ENCODE results near the gene TMEM26.

TMEM26 gene

DNA sequence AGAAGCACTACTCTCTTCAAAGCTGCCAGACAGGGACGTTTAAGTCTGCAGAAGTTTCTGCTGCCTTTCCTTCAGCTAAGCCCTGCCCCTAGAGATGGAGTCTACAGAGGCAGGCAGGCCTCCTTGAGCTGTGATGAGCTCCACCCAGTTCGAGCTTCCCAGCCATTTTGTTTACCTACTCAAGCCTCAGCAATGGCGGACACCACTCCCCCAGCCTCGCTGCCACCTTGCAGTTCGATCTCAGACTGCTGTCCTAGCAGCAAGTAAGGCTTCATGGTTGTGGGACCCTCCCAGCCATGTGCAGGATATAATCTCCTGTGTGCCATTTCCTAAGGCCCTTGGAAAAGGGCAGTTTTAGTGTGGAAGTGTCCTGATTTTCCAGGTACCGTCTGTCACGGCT, 74.3 kb downstream of the TMEM26 start:
- H3K4me1 ChIP-seq (ENCODE audit: insufficient read depth, low read length), result no peaks in the 10 kb centered on the region
- no peaks in the 10 kb centered on the region for H3K9me3 ChIP-seq (ENCODE audit: low read length)
- H3K36me3 ChIP-seq (ENCODE audit: insufficient read depth, low read length), result no peaks in the 10 kb centered on the region
- H2AFZ ChIP-seq (ENCODE audit: low read depth, low read length), result no peak overlapping the region
- H3K4me3 ChIP-seq (ENCODE audit: low read length), result no peak overlapping the region
- no peaks in the 10 kb centered on the region for H3K27me3 ChIP-seq (ENCODE audit: insufficient read depth, low read length)

DNA sequence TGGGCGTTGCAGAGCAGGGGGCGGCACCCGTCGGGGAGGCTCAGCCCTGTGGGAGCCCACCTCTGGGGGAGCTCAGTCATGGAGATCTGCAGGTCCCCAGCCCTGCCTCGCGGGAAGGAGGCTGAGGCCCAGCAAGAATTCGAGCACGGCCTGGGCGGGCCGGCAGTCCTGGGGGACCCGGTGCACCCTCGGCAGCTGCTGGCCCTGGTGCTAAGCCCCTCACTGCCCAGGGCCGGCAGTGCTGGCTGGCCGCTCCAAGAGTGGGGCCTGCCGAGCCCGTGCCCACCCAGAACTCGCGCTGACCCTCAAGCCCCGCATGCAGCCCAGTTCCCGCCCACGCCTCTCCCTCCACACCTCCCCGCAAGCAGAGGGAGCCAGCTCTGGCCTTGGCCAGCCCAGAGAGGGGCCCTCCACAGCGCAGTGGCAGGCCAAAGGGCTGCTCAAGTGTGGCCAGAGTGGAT, 76.2 kb downstream of the TMEM26 start:
- Histone ChIP-seq H3K9me3 (ENCODE audit: low read length) (no peaks in the 10 kb centered on the region), H3K36me3 (ENCODE audit: insufficient read depth, low read length) (no peaks in the 10 kb centered on the region), H3K27me3 (ENCODE audit: insufficient read depth, low read length) (no peaks in the 10 kb centered on the region), H2AFZ (ENCODE audit: low read depth, low read length) (no peak overlapping the region), H3K4me1 (ENCODE audit: insufficient read depth, low read length) (no peaks in the 10 kb centered on the region), H3K4me3 (ENCODE audit: low read length) (no peak overlapping the region)

DNA sequence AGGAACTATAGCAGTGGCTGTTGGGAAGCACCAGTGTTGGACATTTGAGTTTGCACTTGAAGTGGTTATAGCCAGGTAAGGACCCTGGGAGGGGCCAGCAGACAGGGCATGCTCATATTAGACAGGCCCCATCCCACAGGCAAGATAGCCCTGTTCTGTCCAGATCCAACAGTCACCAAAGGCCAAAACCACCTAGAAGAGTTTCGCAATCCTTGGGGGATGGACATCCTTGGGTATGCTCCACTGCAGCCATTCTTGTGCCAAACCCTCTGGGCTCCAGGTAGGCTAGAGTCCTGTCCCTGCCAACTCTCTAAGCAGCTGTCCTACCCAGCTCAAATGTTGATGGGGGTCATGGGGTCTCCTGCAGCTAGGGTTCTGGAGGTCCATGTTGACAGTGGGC, 76.8 kb downstream of the TMEM26 start:
- Histone ChIP-seq H3K4me3 (ENCODE audit: low read length) (no peak overlapping the region), H3K36me3 (ENCODE audit: insufficient read depth, low read length) (no peaks in the 10 kb centered on the region), H3K9me3 (ENCODE audit: low read length) (no peaks in the 10 kb centered on the region), H3K4me1 (ENCODE audit: insufficient read depth, low read length) (no peaks in the 10 kb centered on the region), H2AFZ (ENCODE audit: low read depth, low read length) (no peak overlapping the region), H3K27me3 (ENCODE audit: insufficient read depth, low read length) (no peaks in the 10 kb centered on the region)

DNA sequence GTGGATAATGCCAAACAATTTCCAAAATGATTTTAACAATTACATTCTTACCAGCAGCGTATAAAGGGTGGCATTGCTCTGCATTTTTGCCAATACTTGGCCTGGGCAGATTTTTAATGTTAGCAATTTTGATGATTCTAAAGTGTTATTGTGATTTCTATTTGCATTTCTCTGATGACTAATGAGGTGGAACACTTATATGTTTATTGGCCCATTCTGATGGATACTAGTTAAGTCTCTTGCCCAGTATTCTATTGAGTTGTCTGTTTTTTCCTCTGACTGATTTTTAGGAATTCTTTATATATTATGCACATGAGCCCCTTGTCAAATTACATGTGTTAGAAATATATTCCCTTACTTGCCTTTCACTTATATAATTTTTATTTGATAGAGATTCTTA, 86.8 kb downstream of the TMEM26 start:
- Histone ChIP-seq H3K9me3 (ENCODE audit: low read length) (no peaks in the 10 kb centered on the region), H3K4me1 (ENCODE audit: insufficient read depth, low read length) (no peaks in the 10 kb centered on the region), H3K4me3 (ENCODE audit: low read length) (no peak overlapping the region), H3K27me3 (ENCODE audit: insufficient read depth, low read length) (no peaks in the 10 kb centered on the region), H2AFZ (ENCODE audit: low read depth, low read length) (no peak overlapping the region), H3K36me3 (ENCODE audit: insufficient read depth, low read length) (no peaks in the 10 kb centered on the region)

DNA sequence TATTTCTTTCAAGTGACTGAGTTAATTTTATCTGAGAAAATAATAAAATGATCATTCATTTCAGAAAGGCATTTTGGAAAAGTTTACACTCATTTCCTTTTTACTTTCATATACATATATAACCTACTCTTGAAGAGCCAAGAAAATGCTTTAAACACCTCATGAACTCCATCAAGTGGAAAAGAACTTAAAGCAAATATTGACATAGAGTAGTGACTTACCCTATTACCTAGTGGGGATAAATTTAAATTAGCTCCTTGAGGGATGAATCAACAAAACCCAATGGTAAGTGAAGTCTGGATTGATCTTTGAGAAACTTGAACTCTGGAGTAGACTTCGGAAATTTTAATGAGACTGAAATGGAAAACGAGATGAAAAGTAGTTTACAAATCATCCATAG, 88.6 kb downstream of the TMEM26 start:
- no peaks in the 10 kb centered on the region for H3K36me3 ChIP-seq (ENCODE audit: insufficient read depth, low read length)
- no peak overlapping the region for H2AFZ ChIP-seq (ENCODE audit: low read depth, low read length)
- H3K9me3 ChIP-seq (ENCODE audit: low read length), result no peaks in the 10 kb centered on the region
- no peaks in the 10 kb centered on the region for H3K4me1 ChIP-seq (ENCODE audit: insufficient read depth, low read length)
- no peaks in the 10 kb centered on the region for H3K27me3 ChIP-seq (ENCODE audit: insufficient read depth, low read length)
- H3K4me3 ChIP-seq (ENCODE audit: low read length), result no peak overlapping the region

DNA sequence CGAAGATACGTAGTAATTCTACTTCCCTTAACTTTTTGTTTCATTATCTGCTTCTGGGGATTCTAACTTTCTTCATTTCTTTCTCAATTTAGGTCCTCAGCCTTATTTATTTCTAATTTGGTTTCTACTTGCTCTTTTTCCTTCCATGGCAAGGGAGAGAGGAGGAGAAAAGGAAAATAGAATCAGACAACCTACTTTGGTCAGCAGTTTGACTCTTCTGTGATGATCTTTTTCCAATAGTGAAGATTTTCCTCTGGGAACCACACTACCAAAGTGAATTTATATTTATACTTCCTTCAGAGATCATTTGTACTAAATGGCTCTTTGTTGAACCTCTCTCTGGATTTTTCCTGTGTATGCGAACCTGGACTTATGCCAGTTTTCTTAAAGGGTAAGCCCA, 90.2 kb downstream of the TMEM26 start:
- no peak overlapping the region for H3K4me3 ChIP-seq (ENCODE audit: low read length)
- no peaks in the 10 kb centered on the region for H3K4me1 ChIP-seq (ENCODE audit: insufficient read depth, low read length)

DNA sequence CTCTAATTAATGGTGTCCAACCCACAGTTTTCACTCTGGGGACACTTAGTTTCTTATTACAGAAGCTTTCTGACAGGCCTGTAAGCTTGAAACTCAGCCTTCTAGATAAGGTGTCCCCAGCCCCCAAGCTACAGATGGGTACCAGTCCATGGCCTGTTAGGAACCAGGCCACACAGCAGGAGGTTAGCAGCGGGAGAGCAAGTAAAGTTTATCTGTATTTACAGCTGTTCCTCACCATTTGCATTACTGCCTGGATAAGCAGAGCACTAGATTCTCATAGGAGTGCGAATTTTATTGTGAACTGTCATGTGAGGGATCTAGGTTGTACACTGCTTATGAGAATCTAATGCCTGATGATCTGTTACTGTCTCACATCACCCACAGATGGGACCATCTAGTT, 93.7 kb downstream of the TMEM26 start:
- Histone ChIP-seq H2AFZ (ENCODE audit: low read depth, low read length) (no peak overlapping the region), H3K27me3 (ENCODE audit: insufficient read depth, low read length) (no peaks in the 10 kb centered on the region), H3K4me3 (ENCODE audit: low read length) (no peak overlapping the region), H3K9me3 (ENCODE audit: low read length) (no peaks in the 10 kb centered on the region), H3K36me3 (ENCODE audit: insufficient read depth, low read length) (no peaks in the 10 kb centered on the region), H3K4me1 (ENCODE audit: insufficient read depth, low read length) (no peaks in the 10 kb centered on the region)

More for the DNA sequence above, 90.2 kb downstream of the TMEM26 start:
- Histone ChIP-seq H3K27me3 (ENCODE audit: insufficient read depth, low read length) (no peaks in the 10 kb centered on the region), H3K9me3 (ENCODE audit: low read length) (no peaks in the 10 kb centered on the region), H2AFZ (ENCODE audit: low read depth, low read length) (no peak overlapping the region), H3K36me3 (ENCODE audit: insufficient read depth, low read length) (no peaks in the 10 kb centered on the region)

DNA sequence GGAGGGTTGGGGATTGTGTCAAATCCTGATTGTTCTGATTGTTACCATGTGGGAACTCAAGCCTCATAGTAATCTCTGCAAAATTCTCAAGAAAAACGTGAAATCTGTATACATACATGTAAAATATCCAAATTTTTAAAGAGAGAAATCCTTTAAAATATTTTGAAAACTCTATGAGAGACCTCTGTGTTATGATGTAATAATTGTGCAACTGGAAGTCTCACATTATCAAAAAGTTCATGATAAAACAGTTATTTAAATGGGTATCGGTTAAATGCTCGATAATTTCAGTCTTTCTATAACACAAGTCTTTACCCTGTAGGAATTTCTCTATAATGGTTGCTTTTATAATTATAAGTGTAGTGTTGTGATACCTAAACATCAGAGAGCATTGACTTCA, 95.5 kb downstream of the TMEM26 start:
- Histone ChIP-seq H3K27me3 (ENCODE audit: insufficient read depth, low read length) (no peaks in the 10 kb centered on the region), H3K4me1 (ENCODE audit: insufficient read depth, low read length) (no peaks in the 10 kb centered on the region), H3K36me3 (ENCODE audit: insufficient read depth, low read length) (no peaks in the 10 kb centered on the region), H3K9me3 (ENCODE audit: low read length) (no peaks in the 10 kb centered on the region), H3K4me3 (ENCODE audit: low read length) (no peak overlapping the region), H2AFZ (ENCODE audit: low read depth, low read length) (no peak overlapping the region)
